ENCODE data around the gene LPAR1. TPM values are rescaled to one million over a fixed set of nuclear protein-coding genes. Genes with fewer than 3 reads are reported as not detected.
A peak's percentile ranks its signal among the peaks of the same experiment; 100 is the strongest.

LPAR1 gene
- total RNA-seq, 1 donor from 2014 or later, result 23.2 TPM

DNA sequence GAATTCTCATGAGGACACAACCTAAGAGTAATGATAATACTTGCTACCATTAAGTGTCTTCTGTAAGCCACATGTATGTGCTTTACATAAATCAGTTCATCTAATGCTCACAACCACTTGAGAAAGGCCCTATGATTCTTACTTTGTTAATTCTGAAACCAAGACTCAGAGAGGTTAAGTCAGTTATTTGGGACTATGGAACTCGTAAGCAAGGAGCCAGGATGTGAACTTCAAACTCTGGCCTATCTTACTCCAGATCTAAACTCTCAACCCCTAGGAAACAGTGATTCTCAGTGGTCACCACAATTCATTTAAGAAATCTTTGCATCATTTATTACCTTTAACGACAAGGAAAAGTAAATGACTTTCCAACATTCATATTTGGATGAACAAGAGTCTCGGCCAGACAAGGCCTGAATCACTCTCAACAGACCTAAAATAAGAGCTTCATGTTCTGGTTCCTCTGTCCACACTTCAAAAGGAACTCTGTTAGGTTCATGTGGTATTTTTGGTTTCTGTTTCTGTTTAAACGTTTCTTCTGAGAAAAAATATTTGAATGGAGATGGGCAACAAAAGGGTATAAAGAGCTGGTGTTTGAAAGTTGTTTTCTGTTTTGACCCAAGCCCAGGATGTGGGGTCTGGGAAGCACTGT is 104.8 kb downstream of the LPAR1 start:
- Histone ChIP-seq H3K4me3 (no peak overlapping the region), H3K27ac (no peak overlapping the region), H3K9me3 (no peaks in the 10 kb centered on the region), H3K4me1 (peaks cover 12% of the 10 kb centered on the region), H3K27me3 (ENCODE audit: low read depth) (no peaks in the 10 kb centered on the region), H3K36me3 (no peaks in the 10 kb centered on the region)
- DNase-seq, result no peak
- ATAC-seq, result no peak
- intact Hi-C loops (cut with DNase I), result no loop called here
- TF ChIP-seq, protein P1, sequence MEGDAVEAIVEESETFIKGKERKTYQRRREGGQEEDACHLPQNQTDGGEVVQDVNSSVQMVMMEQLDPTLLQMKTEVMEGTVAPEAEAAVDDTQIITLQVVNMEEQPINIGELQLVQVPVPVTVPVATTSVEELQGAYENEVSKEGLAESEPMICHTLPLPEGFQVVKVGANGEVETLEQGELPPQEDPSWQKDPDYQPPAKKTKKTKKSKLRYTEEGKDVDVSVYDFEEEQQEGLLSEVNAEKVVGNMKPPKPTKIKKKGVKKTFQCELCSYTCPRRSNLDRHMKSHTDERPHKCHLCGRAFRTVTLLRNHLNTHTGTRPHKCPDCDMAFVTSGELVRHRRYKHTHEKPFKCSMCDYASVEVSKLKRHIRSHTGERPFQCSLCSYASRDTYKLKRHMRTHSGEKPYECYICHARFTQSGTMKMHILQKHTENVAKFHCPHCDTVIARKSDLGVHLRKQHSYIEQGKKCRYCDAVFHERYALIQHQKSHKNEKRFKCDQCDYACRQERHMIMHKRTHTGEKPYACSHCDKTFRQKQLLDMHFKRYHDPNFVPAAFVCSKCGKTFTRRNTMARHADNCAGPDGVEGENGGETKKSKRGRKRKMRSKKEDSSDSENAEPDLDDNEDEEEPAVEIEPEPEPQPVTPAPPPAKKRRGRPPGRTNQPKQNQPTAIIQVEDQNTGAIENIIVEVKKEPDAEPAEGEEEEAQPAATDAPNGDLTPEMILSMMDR (IDR thresholded peaks at IDR 0.05), result no peak

DNA sequence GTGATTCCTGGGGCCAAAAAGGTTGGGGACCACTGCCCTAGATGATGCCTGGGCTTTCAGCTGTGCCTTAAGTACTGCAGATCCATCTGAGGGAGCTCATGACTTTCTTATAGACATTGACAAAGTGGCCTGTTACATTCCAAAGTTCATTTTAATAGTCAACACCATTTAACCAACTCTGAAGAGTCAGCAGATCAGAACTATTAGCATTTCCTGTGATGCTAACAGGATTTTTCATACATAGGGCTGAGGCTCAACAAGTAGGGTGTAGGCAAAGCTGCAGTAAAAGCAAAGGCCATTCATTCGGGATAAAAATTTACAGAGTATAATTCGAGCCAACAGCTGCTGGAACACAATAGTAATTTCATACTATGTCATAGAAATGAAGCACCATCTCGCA is 105.4 kb downstream of the LPAR1 start:
- TF ChIP-seq, protein P1 (IDR thresholded peaks at IDR 0.05), result no peak
- H3K27me3 ChIP-seq (ENCODE audit: low read depth), result no peaks in the 10 kb centered on the region
- H3K9me3 ChIP-seq, result no peaks in the 10 kb centered on the region
- no peak for ATAC-seq
- intact Hi-C loops (cut with DNase I), result no loop called here
- no peak for DNase-seq
- peaks cover 11% of the 10 kb centered on the region for H3K4me1 ChIP-seq
- no peaks in the 10 kb centered on the region for H3K36me3 ChIP-seq
- H3K27ac ChIP-seq, result no peak overlapping the region
- H3K4me3 ChIP-seq, result no peak overlapping the region

DNA sequence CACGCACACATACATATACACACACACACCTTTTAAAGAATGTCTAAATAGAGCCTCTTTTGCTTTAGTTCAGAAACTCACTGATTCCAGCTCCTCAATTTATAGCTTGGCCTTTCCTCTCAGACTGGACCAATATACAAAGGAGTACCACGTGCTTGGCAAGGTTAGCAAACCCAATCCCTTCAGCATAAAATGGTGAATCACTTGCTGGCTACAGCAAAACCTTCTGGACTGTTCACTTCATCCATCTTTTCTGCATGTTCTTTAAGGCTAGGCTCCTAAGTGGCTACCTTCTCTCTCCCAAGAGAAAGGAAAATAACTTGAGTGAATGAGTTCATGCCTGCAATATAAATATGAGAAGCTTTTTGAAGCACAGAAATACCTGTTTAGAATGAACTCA is 109.7 kb downstream of the LPAR1 start:
- Histone ChIP-seq H3K9me3 (no peaks in the 10 kb centered on the region), H3K27ac (no peak overlapping the region)
- ATAC-seq, result peak in 1 of 2 donors; percentile 9

DNA sequence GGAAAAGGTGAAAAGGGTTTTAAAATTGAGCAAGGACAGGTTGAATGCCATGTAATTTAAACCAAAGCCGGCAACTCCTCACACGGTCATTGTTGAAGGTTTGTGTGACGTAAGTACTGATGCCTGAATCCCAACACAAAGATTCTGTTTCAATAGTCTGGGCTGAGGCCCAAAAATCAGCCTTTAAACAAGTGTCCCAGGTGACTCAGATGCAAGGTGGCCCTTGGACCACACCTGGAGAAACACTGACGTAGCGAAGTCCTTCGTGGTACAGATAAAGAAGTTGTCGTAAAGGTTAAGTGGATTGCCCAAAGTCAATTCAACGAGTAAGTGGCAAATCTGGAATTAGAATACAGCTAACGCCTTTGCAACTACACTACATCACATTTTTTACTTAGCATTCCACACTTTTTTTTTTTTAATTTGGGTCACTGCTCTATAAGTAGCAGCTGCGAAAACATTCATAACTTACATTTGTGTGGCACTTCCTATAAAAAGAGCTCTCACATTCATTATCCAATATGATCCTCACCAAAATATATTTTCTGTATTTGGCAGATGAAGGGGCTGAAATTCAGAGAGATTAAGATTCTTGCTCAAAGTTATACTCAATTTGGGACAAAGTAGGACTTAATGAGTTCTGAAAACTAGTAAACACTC is 111.3 kb downstream of the LPAR1 start:
- Histone ChIP-seq H3K9me3 (no peaks in the 10 kb centered on the region), H3K27me3 (ENCODE audit: low read depth) (no peaks in the 10 kb centered on the region), H3K36me3 (no peaks in the 10 kb centered on the region), H3K4me3 (no peak overlapping the region), H3K4me1 (no peaks in the 10 kb centered on the region), H3K27ac (no peak overlapping the region)
- peak; percentile 93 to 94 for ATAC-seq
- TF ChIP-seq, protein P1 (IDR thresholded peaks at IDR 0.05), result no peak
- intact Hi-C loops (cut with DNase I), result no loop called here
- DNase-seq, result no peak

More for the DNA sequence above, 109.7 kb downstream of the LPAR1 start:
- TF ChIP-seq, protein P1 (IDR thresholded peaks at IDR 0.05), result no peak
- H3K36me3 ChIP-seq, result no peaks in the 10 kb centered on the region
- DNase-seq, result no peak
- H3K4me3 ChIP-seq, result no peak overlapping the region
- no peaks in the 10 kb centered on the region for H3K27me3 ChIP-seq (ENCODE audit: low read depth)
- no peaks in the 10 kb centered on the region for H3K4me1 ChIP-seq
- intact Hi-C loops (cut with DNase I), result no loop called here

DNA sequence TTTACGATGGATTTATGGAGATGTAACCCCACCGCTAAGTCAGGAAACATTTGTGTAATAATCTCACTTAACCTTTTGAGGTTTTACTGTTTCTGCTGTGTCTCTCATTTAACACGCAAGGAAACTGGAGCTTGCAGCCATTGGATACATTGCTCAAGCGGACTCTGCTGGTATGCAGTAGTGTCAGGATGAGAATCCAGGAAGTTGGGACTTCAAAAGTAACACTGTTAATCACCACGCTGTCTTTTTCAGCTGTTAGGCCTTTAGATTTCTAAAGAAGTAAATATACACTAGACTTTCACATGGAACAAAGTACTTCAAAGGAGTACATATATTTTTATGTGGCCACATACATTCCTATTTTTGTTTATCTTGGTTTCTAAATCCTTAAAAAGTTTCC is 114.7 kb downstream of the LPAR1 start:
- TF ChIP-seq, protein P1 (IDR thresholded peaks at IDR 0.05), result no peak
- Histone ChIP-seq H3K36me3 (no peaks in the 10 kb centered on the region), H3K4me1 (no peaks in the 10 kb centered on the region), H3K9me3 (no peaks in the 10 kb centered on the region), H3K27me3 (ENCODE audit: low read depth) (no peaks in the 10 kb centered on the region), H3K4me3 (no peak overlapping the region), H3K27ac (no peak overlapping the region)
- ATAC-seq, result no peak
- DNase-seq, result no peak
- intact Hi-C loops (cut with DNase I), result no loop called here

Data from lower lobe of right lung (tissue), 2 donors.